Motor neuron (in vitro differentiated cells): ENCODE measurements around the gene CD83. TPM values are rescaled to one million over a fixed set of nuclear protein-coding genes. Genes with fewer than 3 reads are reported as not detected.

Experiments used
- ATAC-seq, 8 experiments: fragments of 200-7000 bp; cut with Tn5 transposase; replicated peaks in 6 of 8; 2 replicates each; pipeline ENCODE4 v1.8.0; 2021; ENCODE audit warnings: mild to moderate bottlenecking in 8 of 8, moderate library complexity in 8 of 8
- H3K27ac ChIP-seq, 2 donors: fragments of 250-450 bp; sonication (Bioruptor Pico); 2 replicates each; pipeline ENCODE4 v1.9.0; 2021; ENCODE audit warnings: antibody characterized with exemption in 2 of 2, mild to moderate bottlenecking in 2 of 2, moderate library complexity in 1 of 2
- H3K4me1 ChIP-seq, 2 donors: fragments of 250-450 bp; sonication (Bioruptor Pico); replicated peaks in 1 of 2; 2 replicates each; pipeline ENCODE4 v1.6.1; 2021; ENCODE audit warnings: antibody characterized with exemption in 2 of 2, mild to moderate bottlenecking in 2 of 2, moderate library complexity in 1 of 2
- H3K4me3 ChIP-seq, 5 donors: fragments of 250-450 bp; sonication (Bioruptor Pico); 2 replicates each; pipeline ENCODE4 v1.9.0; 2021; ENCODE audit warnings: antibody characterized with exemption in 5 of 5, mild to moderate bottlenecking in 5 of 5, moderate library complexity in 4 of 5
- WGBS, 10 experiments: fragments of 450-650 bp; shearing (Covaris generic); methylation state at CpG; one replicate each; pipeline ENCODE4 v1.0.0; 2022; 5-methylcytosine and 5-hydroxymethylcytosine counted together
- in situ Hi-C, 9 experiments: fragments of 400-800 bp; cut with MboI; loops; one replicate each; pipeline ENCODE4 v1.15.0; 2021; ENCODE audit warnings: low sequenced_read_pairs in 9 of 9, low pct_unique_long_range_greater_than_20kb in 2 of 9; ENCODE audit not compliant: unreplicated experiment in 9 of 9
- total RNA-seq, 8 experiments: library from RNA; unstranded; fragments of 300-600 nt; gene quantifications; 2 replicates each; pipeline versions ENCODE4 v1.2.3 to v1.2.4, GENCODE V29; 2022

CD83 gene
- total RNA-seq, 8 experiments from 2014 or later = 2.8 to 39.3 (median 4.6) TPM

GRCh38 chr6:14131579-14131978, 14.0 kb downstream of the CD83 start:
- no peak for ATAC-seq
- WGBS, 10 experiments = 62 to 100% (median 94%) methylated on average over 1 to 5 of the region's 7 CpGs; no CpG with 5 or more reads in 3 of the 10 experiments
- no peak overlapping the region for H3K4me3 ChIP-seq
- H3K27ac ChIP-seq = no peak overlapping the region
- H3K4me1 ChIP-seq = peaks cover 6 to 12% of the 10 kb centered on the region in 2 donors
- in situ Hi-C loops = loop anchor here in 3 of 9 experiments (25.0 kb wide), 2 partner anchors 1256 to 1481 kb away; no protein-coding TSS in a partner anchor

- no peak overlapping the region for H3K4me3 ChIP-seq
- in situ Hi-C loops = loop anchor here in 3 of 9 experiments (25.0 kb wide), 2 partner anchors 1255 to 1480 kb away; no protein-coding TSS in a partner anchor
- 71 to 96% (median 86%) methylated on average over 2 to 10 of the region's 10 CpGs; no CpG with 5 or more reads in 1 of the 10 experiments for WGBS, 10 experiments
- no peak overlapping the region for H3K27ac ChIP-seq
- H3K4me1 ChIP-seq = peaks cover 6 to 12% of the 10 kb centered on the region in 2 donors
- ATAC-seq = no peak
These were observed 14.8 kb downstream of the CD83 start for GRCh38 chr6:14132244-14132920.

DNA sequence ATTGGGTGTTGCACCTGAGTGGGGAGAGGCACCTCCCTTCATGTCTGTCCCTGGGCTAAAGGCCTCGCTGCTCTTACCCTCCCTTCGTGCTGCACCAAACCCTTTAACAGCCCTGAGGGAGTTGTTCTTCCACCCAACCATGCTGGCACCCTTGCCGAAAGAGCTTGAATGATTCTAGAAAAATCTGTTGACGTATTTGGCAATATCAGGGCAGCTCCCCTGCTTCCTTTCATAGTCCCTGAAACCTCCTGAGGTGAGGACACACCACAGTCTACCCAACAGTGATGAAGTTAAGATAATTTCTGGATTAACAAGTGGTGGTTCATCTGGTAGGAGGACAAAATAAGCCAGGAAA, 15.3 kb downstream of the CD83 start:
- Histone ChIP-seq H3K4me1 (peaks cover 6 to 12% of the 10 kb centered on the region in 2 donors), H3K4me3 (no peak overlapping the region), H3K27ac (no peak overlapping the region)
- WGBS, 10 experiments = 95 to 100% (median 100%) methylated on average over 1 to 4 of the region's 4 CpGs; no CpG with 5 or more reads in 6 of the 10 experiments
- in situ Hi-C loops = loop anchor here in 3 of 9 experiments (25.0 kb wide), 2 partner anchors 1254 to 1479 kb away; no protein-coding TSS in a partner anchor
- no peak for ATAC-seq

DNA sequence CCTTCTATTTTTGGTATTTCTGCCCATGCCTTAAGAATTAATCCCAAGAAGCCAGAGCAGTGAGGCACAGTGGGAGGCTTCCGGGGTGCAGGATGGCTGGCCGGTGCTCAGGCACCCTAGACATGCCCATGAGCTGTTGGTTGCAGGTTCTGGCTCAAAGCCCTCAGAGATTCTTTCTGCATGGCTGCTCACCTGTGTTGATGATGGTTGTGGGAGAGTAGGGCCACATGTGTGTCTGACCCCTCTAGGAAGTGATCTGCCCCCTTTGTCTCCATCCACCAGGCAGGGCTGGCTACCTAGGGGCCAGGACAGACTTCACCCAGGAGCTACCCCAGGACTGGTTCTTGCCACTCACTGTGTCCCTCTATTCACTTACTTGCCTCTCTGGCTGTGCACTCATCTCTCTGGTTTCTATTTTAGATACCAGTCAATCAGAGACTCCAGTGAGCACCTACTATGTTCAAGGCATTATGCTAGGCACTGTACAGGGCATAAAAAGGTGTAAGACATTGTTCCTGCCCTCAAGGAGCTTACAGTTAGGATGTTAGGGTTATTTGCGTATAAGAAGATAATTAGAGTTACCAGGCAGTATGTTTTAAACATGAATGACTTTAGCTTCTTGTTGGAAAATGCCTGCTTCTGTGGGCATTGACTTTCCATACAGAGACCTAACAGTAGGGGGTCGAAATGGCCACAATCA, 16.8 kb downstream of the CD83 start:
- H3K27ac ChIP-seq = no peak overlapping the region
- peaks cover 3 to 4% of the 10 kb centered on the region in 2 donors for H3K4me1 ChIP-seq
- 17 to 100% (median 93%) methylated on average over 1 to 4 of the region's 4 CpGs; no CpG with 5 or more reads in 2 of the 10 experiments for WGBS, 10 experiments
- in situ Hi-C loops = loop anchor here in 3 of 9 experiments (25.0 kb wide), 2 partner anchors 1253 to 1478 kb away; no protein-coding TSS in a partner anchor
- H3K4me3 ChIP-seq = no peak overlapping the region
- ATAC-seq = no peak

- 80 to 94% (median 89%) methylated on average over 1 to 8 of the region's 9 CpGs; no CpG with 5 or more reads in 1 of the 10 experiments for WGBS, 10 experiments
- no peak overlapping the region for H3K4me3 ChIP-seq
- H3K4me1 ChIP-seq = peaks cover 2 to 4% of the 10 kb centered on the region in 2 donors
- in situ Hi-C loops = loop anchor here in 3 of 9 experiments (25.0 kb wide), 2 partner anchors 1251 to 1476 kb away; no protein-coding TSS in a partner anchor
- H3K27ac ChIP-seq = no peak overlapping the region
- no peak for ATAC-seq
These were observed 18.4 kb downstream of the CD83 start for GRCh38 chr6:14135893-14136539.

GRCh38 chr6:14138701-14139215, 21.2 kb downstream of the CD83 start:
- Histone ChIP-seq H3K27ac (no peak overlapping the region), H3K4me1 (peaks cover 9 to 19% of the 10 kb centered on the region in 2 donors), H3K4me3 (no peak overlapping the region)
- in situ Hi-C loops = loop anchor here in 3 of 9 experiments (25.0 kb wide), 2 partner anchors 1249 to 1474 kb away; no protein-coding TSS in a partner anchor
- 64 to 100% (median 81%) methylated on average over 1 to 9 of the region's 9 CpGs; no CpG with 5 or more reads in 1 of the 10 experiments for WGBS, 10 experiments
- ATAC-seq = no peak

DNA sequence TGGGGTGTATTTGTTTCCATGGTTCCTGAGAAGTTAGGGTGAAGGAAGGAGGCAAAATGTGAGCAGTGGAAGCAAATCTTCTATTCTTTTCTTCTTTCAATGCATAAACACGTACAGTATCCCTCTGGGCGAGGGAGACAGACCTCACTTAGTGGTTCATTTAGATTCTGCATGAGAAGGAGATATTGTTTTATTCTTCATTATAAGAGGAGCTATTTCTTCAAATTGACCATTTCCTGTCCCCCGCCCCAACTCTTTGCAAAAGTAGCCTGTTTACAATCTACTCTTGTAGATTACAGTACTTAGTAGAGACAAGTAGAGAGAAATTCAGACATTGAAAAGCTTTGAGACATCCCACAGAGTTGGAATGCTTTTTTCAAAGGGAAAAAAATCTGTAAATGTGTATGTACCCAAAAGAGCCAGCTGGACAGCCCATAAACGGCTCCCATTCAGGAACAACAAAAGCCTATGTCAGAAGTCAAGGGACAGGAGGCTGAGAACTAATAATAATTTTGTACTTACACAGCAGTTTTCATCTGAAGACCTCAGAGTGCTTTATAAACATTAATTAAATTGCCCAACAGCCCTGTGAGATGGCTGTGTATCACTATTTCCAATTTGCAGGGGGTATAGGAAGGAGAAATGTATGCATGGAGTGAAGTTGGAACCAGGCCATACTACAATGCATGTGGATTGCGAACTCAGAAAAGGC, 23.9 kb downstream of the CD83 start:
- 54 to 85% (median 71%) methylated on average over 2 to 5 of the region's 5 CpGs; no CpG with 5 or more reads in 1 of the 10 experiments for WGBS, 10 experiments

DNA sequence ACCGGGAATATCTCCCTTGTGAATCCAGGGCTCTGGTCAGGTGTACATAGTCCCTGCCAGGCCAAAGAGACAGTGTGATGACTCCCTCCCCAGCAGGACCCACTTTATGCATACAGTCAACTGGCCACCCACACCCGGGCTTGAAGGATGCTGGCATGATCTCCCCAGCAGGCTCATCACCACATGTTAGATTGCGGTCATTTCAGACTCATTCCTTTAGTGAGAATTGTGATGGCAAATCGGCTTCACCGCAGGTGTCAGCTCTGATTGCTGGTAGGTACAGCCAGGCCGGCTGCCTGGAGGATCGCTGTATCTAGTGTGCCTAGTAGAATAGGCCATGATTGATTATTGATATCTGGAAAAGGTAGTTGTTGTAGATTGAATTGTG, 24.5 kb downstream of the CD83 start:
- ATAC-seq = no peak
- 60 to 100% (median 79%) methylated on average over 1 to 5 of the region's 7 CpGs; no CpG with 5 or more reads in 3 of the 10 experiments for WGBS, 10 experiments
- no peak overlapping the region for H3K27ac ChIP-seq
- H3K4me1 ChIP-seq = peaks cover 21 to 31% of the 10 kb centered on the region in 2 donors
- H3K4me3 ChIP-seq = no peak overlapping the region
- in situ Hi-C loops = loop anchor here in 3 of 9 experiments (25.0 kb wide), 2 partner anchors 1245 to 1470 kb away; no protein-coding TSS in a partner anchor

More for the DNA sequence above, 23.9 kb downstream of the CD83 start:
- H3K4me3 ChIP-seq = no peak overlapping the region
- peaks cover 17 to 26% of the 10 kb centered on the region in 2 donors for H3K4me1 ChIP-seq
- in situ Hi-C loops = loop anchor here in 3 of 9 experiments (25.0 kb wide), 2 partner anchors 1246 to 1471 kb away; no protein-coding TSS in a partner anchor
- H3K27ac ChIP-seq = no peak overlapping the region
- ATAC-seq = no peak

DNA sequence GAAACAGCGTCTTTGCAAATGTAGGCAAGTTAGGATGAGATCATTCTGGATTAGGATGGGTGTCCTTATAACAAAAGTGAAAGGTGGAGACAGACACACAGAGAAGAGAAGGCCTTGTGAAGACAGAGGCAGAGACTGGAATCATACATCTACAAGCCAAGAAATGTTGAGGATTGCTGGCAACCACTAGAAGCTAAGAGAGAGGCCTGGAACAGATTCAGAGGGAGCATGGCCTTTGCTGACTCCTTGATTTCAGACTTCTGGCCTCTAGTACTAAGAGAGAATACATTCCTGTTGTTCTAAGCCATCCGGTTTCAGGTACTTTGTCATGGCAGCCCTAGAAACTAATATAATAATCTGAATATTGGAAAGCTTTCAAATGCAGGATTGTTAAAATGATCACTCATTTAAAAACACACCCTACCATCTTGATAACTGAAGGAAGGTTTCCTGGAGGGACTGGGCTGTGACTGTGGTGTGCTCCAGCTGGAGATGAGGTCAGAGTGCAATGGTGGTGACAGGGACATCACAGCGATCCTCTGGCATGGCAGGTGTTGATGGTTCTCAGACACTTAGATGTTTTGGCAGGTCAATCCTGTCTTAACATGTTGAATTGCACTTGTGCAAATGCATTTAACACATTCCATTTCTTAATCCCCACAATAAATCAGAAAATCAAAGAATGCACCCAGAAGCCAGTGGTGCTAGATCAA, 25.1 kb downstream of the CD83 start:
- Histone ChIP-seq H3K4me3 (no peak overlapping the region), H3K27ac (no peak overlapping the region), H3K4me1 (peaks cover 21 to 33% of the 10 kb centered on the region in 2 donors)
- WGBS, 10 experiments = 60 to 100% (median 94%) methylated on average over 1 to 3 of the region's 3 CpGs; no CpG with 5 or more reads in 2 of the 10 experiments
- ATAC-seq = peak in 2 of 8 experiments; percentile 19 to 44
- in situ Hi-C loops = loop anchor here in 3 of 9 experiments (25.0 kb wide), 2 partner anchors 1245 to 1470 kb away; no protein-coding TSS in a partner anchor

DNA sequence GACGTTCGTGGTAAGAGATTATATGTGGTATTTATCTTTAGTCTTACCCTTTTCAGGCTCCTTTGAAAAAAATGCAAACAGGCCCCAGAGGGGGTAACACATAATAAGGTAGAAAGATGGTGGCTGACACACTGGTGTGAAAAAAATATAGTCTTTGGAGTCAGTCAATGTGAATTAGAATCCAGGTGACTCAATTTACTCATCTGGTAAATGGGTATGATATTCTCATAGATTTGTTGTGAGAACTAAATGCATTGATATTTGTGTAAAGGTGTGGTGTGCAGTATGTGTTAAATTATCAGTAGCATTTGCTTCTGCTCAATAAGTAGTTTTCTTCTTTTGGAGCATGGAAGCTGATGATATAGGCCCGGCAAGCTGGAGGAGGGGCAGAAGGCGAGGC, 25.7 kb downstream of the CD83 start:
- no peak overlapping the region for H3K27ac ChIP-seq
- H3K4me1 ChIP-seq = peaks cover 21 to 33% of the 10 kb centered on the region in 2 donors
- no peak overlapping the region for H3K4me3 ChIP-seq
- in situ Hi-C loops = loop anchor here in 3 of 9 experiments (25.0 kb wide), 2 partner anchors 1244 to 1469 kb away; no protein-coding TSS in a partner anchor
- no peak for ATAC-seq
- 0 to 100% (median 80%) methylated on average over 1 to 4 of the region's 4 CpGs; no CpG with 5 or more reads in 1 of the 10 experiments for WGBS, 10 experiments

DNA sequence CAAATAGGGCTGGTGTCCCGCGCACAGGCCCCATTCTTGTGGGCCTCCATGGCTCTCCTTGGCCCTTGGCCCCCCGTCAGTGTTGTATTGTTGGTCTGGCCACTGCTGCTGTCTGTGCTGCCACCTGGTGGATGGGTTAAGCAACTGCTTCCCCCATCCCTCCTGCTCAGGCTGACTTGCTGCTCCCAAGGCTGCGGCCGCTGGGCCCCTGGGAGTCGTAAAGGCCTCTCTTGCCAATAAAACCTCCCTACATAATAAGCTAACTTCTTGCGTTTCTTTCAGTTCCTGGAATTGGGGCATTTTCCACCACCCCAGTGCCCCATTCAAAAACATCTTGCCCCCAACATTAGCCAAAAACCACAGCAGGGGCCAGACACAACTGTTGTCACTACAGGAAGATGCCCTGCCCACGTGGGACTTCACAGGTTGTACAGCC, 27.1 kb downstream of the CD83 start:
- H3K4me3 ChIP-seq = no peak overlapping the region
- peak in 5 of 8 experiments; percentile 42 to 91 (median 78) for ATAC-seq
- H3K27ac ChIP-seq = no peak overlapping the region
- in situ Hi-C loops = loop anchor here in 3 of 9 experiments (25.0 kb wide), 2 partner anchors 1243 to 1468 kb away; no protein-coding TSS in a partner anchor
- 12 to 73% (median 44%) methylated on average over 1 to 6 of the region's 8 CpGs; no CpG with 5 or more reads in 4 of the 10 experiments for WGBS, 10 experiments
- peaks cover 21 to 33% of the 10 kb centered on the region in 2 donors for H3K4me1 ChIP-seq
